Mucosa of rectum (tissue), 2 donors: ENCODE measurements around the gene WDR47.

Experiments
- H3K27ac ChIP-seq, 2 donors: one replicate each; pipeline ENCODE4 v1.7.0; 2013; ENCODE audit warnings: inconsistent platforms in 2 of 2, low read depth in 2 of 2, low read length in 2 of 2
- H3K27me3 ChIP-seq, 2 donors: one replicate each; pipeline ENCODE4 v1.7.0; 2013; ENCODE audit warnings: low read length in 2 of 2; ENCODE audit not compliant: control insufficient read depth in 2 of 2, insufficient read depth in 2 of 2
- H3K36me3 ChIP-seq, 2 donors: one replicate each; pipeline ENCODE4 v1.7.0; 2013; ENCODE audit warnings: low read length in 2 of 2; ENCODE audit not compliant: control insufficient read depth in 2 of 2, insufficient read depth in 2 of 2
- H3K4me1 ChIP-seq, 2 donors: one replicate each; pipeline ENCODE4 v1.7.0; 2013; ENCODE audit warnings: low read length in 2 of 2, mild to moderate bottlenecking in 1 of 2; ENCODE audit not compliant: control insufficient read depth in 2 of 2, insufficient read depth in 2 of 2
- H3K4me3 ChIP-seq, 2 donors: one replicate each; pipeline ENCODE4 v1.7.0; 2013; ENCODE audit warnings: low read length in 2 of 2
- H3K9ac ChIP-seq, 2 donors: one replicate each; pipeline ENCODE4 v1.7.0; 2013; ENCODE audit warnings: low read length in 2 of 2, low read depth in 1 of 2, mild to moderate bottlenecking in 1 of 2
- H3K9me3 ChIP-seq, 2 donors: one replicate each; pipeline ENCODE4 v1.7.0; 2013; ENCODE audit warnings: low read length in 2 of 2; ENCODE audit not compliant: control insufficient read depth in 2 of 2
- donor health status: healthy.
- donor health status: Normal muscosa, but diverticular disease.

The WDR47 gene

GRCh38 chr1:109079240-109079622, 37.3 kb upstream of the WDR47 start:
- no peaks in the 10 kb centered on the region for H3K9me3 ChIP-seq
- H3K4me1 ChIP-seq: peaks cover 7 to 9% of the 10 kb centered on the region in 2 donors
- H3K27ac ChIP-seq: no peak overlapping the region
- H3K4me3 ChIP-seq: no peak overlapping the region
- H3K36me3 ChIP-seq: no peaks in the 10 kb centered on the region
- no peaks in the 10 kb centered on the region for H3K27me3 ChIP-seq
- no peak overlapping the region for H3K9ac ChIP-seq

- Histone ChIP-seq H3K27me3 (no peaks in the 10 kb centered on the region), H3K36me3 (no peaks in the 10 kb centered on the region), H3K9ac (no peak overlapping the region), H3K9me3 (no peaks in the 10 kb centered on the region), H3K4me1 (peaks cover 7 to 9% of the 10 kb centered on the region in 2 donors), H3K27ac (no peak overlapping the region), H3K4me3 (no peak overlapping the region)
These were observed 36.4 kb upstream of the WDR47 start for GRCh38 chr1:109078317-109078716.

GRCh38 chr1:109075531-109076490, 33.9 kb upstream of the WDR47 start, which contains the start of gene TAF13:
TSS of gene TAF13 (minus strand) at chr1:109076003. CDS start at chr1:109075947, 56 bp downstream.
- no peaks in the 10 kb centered on the region for H3K9me3 ChIP-seq
- H3K9ac ChIP-seq: peak within 1 kb of the TSS; percentile 92 to 99
- H3K4me3 ChIP-seq: peak within 1 kb of the TSS; percentile 99 to 100
- peaks cover 7 to 9% of the 10 kb centered on the region in 2 donors for H3K4me1 ChIP-seq
- no peaks in the 10 kb centered on the region for H3K27me3 ChIP-seq
- H3K36me3 ChIP-seq: peaks cover 0 to 2% of the 10 kb centered on the region in 2 donors
- peak within 1 kb of the TSS; percentile 87 to 93 for H3K27ac ChIP-seq

GRCh38 chr1:109069294-109069693, 27.4 kb upstream of the WDR47 start:
- no peaks in the 10 kb centered on the region for H3K4me1 ChIP-seq
- no peaks in the 10 kb centered on the region for H3K9me3 ChIP-seq
- H3K9ac ChIP-seq: no peak overlapping the region
- H3K4me3 ChIP-seq: no peak overlapping the region
- no peaks in the 10 kb centered on the region for H3K27me3 ChIP-seq
- H3K27ac ChIP-seq: no peak overlapping the region
- H3K36me3 ChIP-seq: peaks cover 10 to 25% of the 10 kb centered on the region in 2 donors

- no peaks in the 10 kb centered on the region for H3K27me3 ChIP-seq
- no peaks in the 10 kb centered on the region for H3K4me1 ChIP-seq
- no peak overlapping the region for H3K9ac ChIP-seq
- no peaks in the 10 kb centered on the region for H3K9me3 ChIP-seq
- H3K36me3 ChIP-seq: peaks cover 13 to 31% of the 10 kb centered on the region in 2 donors
- H3K4me3 ChIP-seq: no peak overlapping the region
- H3K27ac ChIP-seq: no peak overlapping the region
These were observed 26.0 kb upstream of the WDR47 start for GRCh38 chr1:109067883-109068282.

- H3K9ac ChIP-seq: no peak overlapping the region
- H3K27ac ChIP-seq: no peak overlapping the region
- H3K9me3 ChIP-seq: no peaks in the 10 kb centered on the region
- no peaks in the 10 kb centered on the region for H3K4me1 ChIP-seq
- no peaks in the 10 kb centered on the region for H3K27me3 ChIP-seq
- peaks cover 13 to 30% of the 10 kb centered on the region in 2 donors for H3K36me3 ChIP-seq
- no peak overlapping the region for H3K4me3 ChIP-seq
These were observed 23.2 kb upstream of the WDR47 start for GRCh38 chr1:109065137-109065536.

- no peak overlapping the region for H3K4me3 ChIP-seq
- H3K36me3 ChIP-seq: peaks cover 7 to 16% of the 10 kb centered on the region in 2 donors
- H3K4me1 ChIP-seq: no peaks in the 10 kb centered on the region
- no peak overlapping the region for H3K27ac ChIP-seq
- H3K9me3 ChIP-seq: no peaks in the 10 kb centered on the region
- no peak overlapping the region for H3K9ac ChIP-seq
- H3K27me3 ChIP-seq: no peaks in the 10 kb centered on the region
These were observed 19.3 kb upstream of the WDR47 start for GRCh38 chr1:109061183-109061582.

- H3K27ac ChIP-seq: no peak overlapping the region
- no peaks in the 10 kb centered on the region for H3K27me3 ChIP-seq
- H3K9me3 ChIP-seq: no peaks in the 10 kb centered on the region
- H3K4me3 ChIP-seq: no peak overlapping the region
- H3K4me1 ChIP-seq: no peaks in the 10 kb centered on the region
- no peak overlapping the region for H3K9ac ChIP-seq
- H3K36me3 ChIP-seq: peaks cover 6 to 16% of the 10 kb centered on the region in 2 donors
These were observed 18.8 kb upstream of the WDR47 start for GRCh38 chr1:109060707-109061106.

GRCh38 chr1:109059026-109059425, 17.1 kb upstream of the WDR47 start:
- Histone ChIP-seq H3K9ac (no peak overlapping the region), H3K9me3 (no peaks in the 10 kb centered on the region), H3K4me1 (no peaks in the 10 kb centered on the region), H3K27me3 (no peaks in the 10 kb centered on the region), H3K27ac (no peak overlapping the region), H3K36me3 (peaks cover 1 to 4% of the 10 kb centered on the region in 2 donors), H3K4me3 (no peak overlapping the region)

- H3K27me3 ChIP-seq: no peaks in the 10 kb centered on the region
- H3K4me3 ChIP-seq: no peak overlapping the region
- H3K9ac ChIP-seq: no peak overlapping the region
- no peaks in the 10 kb centered on the region for H3K9me3 ChIP-seq
- no peak overlapping the region for H3K27ac ChIP-seq
- H3K4me1 ChIP-seq: no peaks in the 10 kb centered on the region
- no peaks in the 10 kb centered on the region for H3K36me3 ChIP-seq
These were observed 14.2 kb upstream of the WDR47 start for GRCh38 chr1:109056064-109056463.
